CD4-positive, alpha-beta T cell (primary cell): ENCODE data around the gene C1QL4. TPM values are rescaled to one million over a fixed set of nuclear protein-coding genes. Genes with fewer than 3 reads are reported as not detected.

Experiments used
- ATAC-seq: fragments of 200-7000 bp; cut with Tn5 transposase; one replicate; pipeline ENCODE4 v1.10.0; 2022; ENCODE audit warnings: mild to moderate bottlenecking; ENCODE audit not compliant: poor library complexity
- CTCF ChIA-PET: fragments of 350-600 bp; sonication (Branson Sonifier 250); formaldehyde crosslinking; loops from one replicate; lab custom pipeline; 2021; ENCODE audit warnings: antibody characterized with exemption, inconsistent platforms; lab: Charles Lee
- POLR2A ChIA-PET: fragments of 350-600 bp; sonication (Branson Sonifier 250); formaldehyde crosslinking; loops from one replicate; lab custom pipeline; 2021; ENCODE audit warnings: antibody characterized with exemption, inconsistent platforms; lab: Charles Lee
- DNase-seq, 14 experiments: peaks; one replicate each; pipeline ENCODE4 v3.0.0-alpha.2; 2013 to 2020; ENCODE audit warnings: mixed read lengths in 2 of 14
- H3K27ac ChIP-seq, 2 donors: one replicate each; pipeline versions ENCODE4 v1.5.1 to v1.7.0; 2013; ENCODE audit warnings: low read length in 2 of 2, low read depth in 1 of 2, mild to moderate bottlenecking in 1 of 2
- H3K27me3 ChIP-seq, 2 experiments: 1 replicate in 1 of 2; 2 replicates in 1 of 2; pipeline versions ENCODE4 v1.6.1 to v1.7.0; 2013; ENCODE audit warnings: low read length in 2 of 2, control low read depth in 1 of 2, mild to moderate bottlenecking in 1 of 2, moderate library complexity in 1 of 2; ENCODE audit not compliant: insufficient read depth in 2 of 2, control insufficient read depth in 1 of 2
- H3K36me3 ChIP-seq: one replicate; pipeline ENCODE4 v1.6.1; 2013; ENCODE audit warnings: low read length, control low read depth; ENCODE audit not compliant: insufficient read depth
- H3K4me1 ChIP-seq: one replicate; pipeline ENCODE4 v1.6.1; 2013; ENCODE audit warnings: low read length, control low read depth; ENCODE audit not compliant: insufficient read depth
- H3K4me3 ChIP-seq: one replicate; pipeline ENCODE4 v1.5.1; 2013; ENCODE audit warnings: mild to moderate bottlenecking, low read length, moderate library complexity
- H3K9me3 ChIP-seq, 2 experiments: 1 replicate in 1 of 2; 2 replicates in 1 of 2; pipeline versions ENCODE4 v1.6.1 to v1.7.0; 2013; ENCODE audit warnings: low read length in 2 of 2, mild to moderate bottlenecking in 2 of 2, control low read depth in 1 of 2, moderate library complexity in 1 of 2; ENCODE audit not compliant: control insufficient read depth in 1 of 2, insufficient read depth in 1 of 2
- H3K27ac Mint-ChIP-seq: one replicate; pipeline ENCODE4 v1.8.0; 2020; ENCODE audit warnings: mixed read lengths
- H3K27me3 Mint-ChIP-seq: one replicate; pipeline ENCODE4 v1.8.0; 2021; ENCODE audit warnings: mixed read lengths
- H3K36me3 Mint-ChIP-seq: one replicate; pipeline ENCODE4 v1.8.0; 2021; ENCODE audit warnings: low read depth, mixed read lengths
- H3K4me1 Mint-ChIP-seq: one replicate; pipeline ENCODE4 v1.8.0; 2021; ENCODE audit warnings: low read depth, mixed read lengths
- H3K4me3 Mint-ChIP-seq: one replicate; pipeline ENCODE4 v1.8.0; 2020; ENCODE audit warnings: mild to moderate bottlenecking, mixed read lengths
- H3K9me3 Mint-ChIP-seq: one replicate; pipeline ENCODE4 v1.8.0; 2020; ENCODE audit warnings: mixed read lengths
- intact Hi-C, 2 experiments: fragments of 100-400 bp; cut with DNase I in 1 of 2; cut with micrococcal nuclease in 1 of 2; formaldehyde crosslinking; loops; one replicate each; pipeline versions ENCODE4 v1.15.1 to v1.9.0; 2023 to 2025; cut with DNase I, micrococcal nuclease
- total RNA-seq, 174 experiments: library from RNA in 2 of 174; stranded (reverse) in 2 of 174; gene quantifications; one replicate each; pipeline ENCODE4 v1.2.3 and lab custom pipeline; 2021 to 2026
- TF ChIP-seq, protein P1 (sequence below): fragments of 200-600 bp; IDR thresholded peaks from one replicate; pipeline ENCODE4 v1.8.0; 2022; ENCODE audit warnings: antibody characterized with exemption, mild to moderate bottlenecking

C1QL4 gene
- total RNA-seq, 2 experiments from 2014 or later, result not detected

DNA sequence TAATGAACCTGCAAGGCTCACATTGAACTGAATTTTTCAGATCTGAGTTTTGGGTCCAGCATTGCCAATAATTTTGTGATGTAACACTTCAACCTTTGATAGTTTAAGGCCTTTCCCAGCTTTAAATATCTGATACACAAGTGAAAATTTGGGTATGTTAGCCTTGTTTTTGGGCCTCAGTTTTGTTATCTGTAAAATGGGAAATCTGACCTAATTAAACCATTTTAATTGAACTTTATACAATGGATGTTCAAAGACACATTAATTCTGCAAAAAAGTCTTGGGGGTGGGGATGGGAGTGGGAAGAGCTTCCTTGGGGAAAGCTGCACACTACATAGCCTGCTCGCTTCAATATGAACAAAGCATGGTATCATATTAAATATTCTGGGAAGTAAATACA, 25.1 kb upstream of the C1QL4 start:
- POLR2A ChIA-PET, result interaction anchor here (1.0 kb wide), 1 partner anchor 39 kb away, joined by 3 read pairs; the partner anchor contains the start of gene TROAP

DNA sequence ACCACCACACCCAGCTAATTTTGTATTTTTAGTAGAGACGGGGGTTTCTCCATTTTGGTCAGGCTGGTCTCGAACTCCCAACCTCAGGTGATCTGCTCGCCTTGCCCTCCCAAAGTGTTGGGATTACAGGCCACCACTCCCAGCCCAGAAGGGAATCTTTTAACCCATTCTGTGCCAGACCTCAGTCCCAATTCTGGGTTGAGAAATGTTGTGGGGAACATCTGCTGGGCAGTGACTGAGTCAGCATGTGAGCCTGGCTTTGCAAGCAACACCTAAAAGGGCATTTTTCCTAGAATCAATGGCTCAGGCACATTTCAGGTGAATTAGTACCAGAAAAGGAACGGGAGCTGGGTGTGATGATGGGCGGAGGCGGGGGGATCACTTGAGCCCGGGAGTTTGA, 22.7 kb upstream of the C1QL4 start:
- Mint-ChIP-seq H3K27ac (no peak overlapping the region), H3K4me3 (no peak overlapping the region), H3K9me3 (no peaks in the 10 kb centered on the region), H3K4me1 (peaks cover 7% of the 10 kb centered on the region), H3K36me3 (no peaks in the 10 kb centered on the region), H3K27me3 (peaks cover 22% of the 10 kb centered on the region)
- DNase-seq (no peak), ATAC-seq (no peak)
- ChIA-PET POLR2A (interaction anchor here (1.8 to 3.7 kb wide), 2 partner anchors 7 to 155 kb away, joined by 19 to 24 read pairs; partner anchors contain the start of gene SPATS2), CTCF (interaction anchor here (2.4 to 3.6 kb wide), 4 partner anchors 13 to 220 kb away, joined by 12 to 85 read pairs (median 34); partner anchors contain the start of gene DNAJC22)
- no peaks in the 10 kb centered on the region for H3K36me3 ChIP-seq
- peaks cover 3% of the 10 kb centered on the region for H3K4me1 ChIP-seq
- TF ChIP-seq, protein P1, sequence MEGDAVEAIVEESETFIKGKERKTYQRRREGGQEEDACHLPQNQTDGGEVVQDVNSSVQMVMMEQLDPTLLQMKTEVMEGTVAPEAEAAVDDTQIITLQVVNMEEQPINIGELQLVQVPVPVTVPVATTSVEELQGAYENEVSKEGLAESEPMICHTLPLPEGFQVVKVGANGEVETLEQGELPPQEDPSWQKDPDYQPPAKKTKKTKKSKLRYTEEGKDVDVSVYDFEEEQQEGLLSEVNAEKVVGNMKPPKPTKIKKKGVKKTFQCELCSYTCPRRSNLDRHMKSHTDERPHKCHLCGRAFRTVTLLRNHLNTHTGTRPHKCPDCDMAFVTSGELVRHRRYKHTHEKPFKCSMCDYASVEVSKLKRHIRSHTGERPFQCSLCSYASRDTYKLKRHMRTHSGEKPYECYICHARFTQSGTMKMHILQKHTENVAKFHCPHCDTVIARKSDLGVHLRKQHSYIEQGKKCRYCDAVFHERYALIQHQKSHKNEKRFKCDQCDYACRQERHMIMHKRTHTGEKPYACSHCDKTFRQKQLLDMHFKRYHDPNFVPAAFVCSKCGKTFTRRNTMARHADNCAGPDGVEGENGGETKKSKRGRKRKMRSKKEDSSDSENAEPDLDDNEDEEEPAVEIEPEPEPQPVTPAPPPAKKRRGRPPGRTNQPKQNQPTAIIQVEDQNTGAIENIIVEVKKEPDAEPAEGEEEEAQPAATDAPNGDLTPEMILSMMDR, result no peak
- H3K9me3 ChIP-seq, result no peaks in the 10 kb centered on the region
- intact Hi-C loops, result loop anchor here in 1 of 2 experiments (1.0 to 10.0 kb wide), 3 partner anchors 222 to 345 kb away; partner anchors contain the start of genes FMNL3 and PRPF40B
- H3K27me3 ChIP-seq, result peaks cover 0 to 7% of the 10 kb centered on the region in 2 experiments
- no peak overlapping the region for H3K4me3 ChIP-seq
- no peak overlapping the region for H3K27ac ChIP-seq

More for the DNA sequence above, 25.1 kb upstream of the C1QL4 start:
- H3K27me3 ChIP-seq, result peaks cover 0 to 6% of the 10 kb centered on the region in 2 experiments
- peaks cover 7% of the 10 kb centered on the region for H3K36me3 Mint-ChIP-seq
- H3K4me1 Mint-ChIP-seq, result peaks cover 12% of the 10 kb centered on the region
- DNase-seq, result no peak
- no peaks in the 10 kb centered on the region for H3K9me3 Mint-ChIP-seq
- H3K27ac ChIP-seq, result no peak overlapping the region
- no peaks in the 10 kb centered on the region for H3K36me3 ChIP-seq
- no peak overlapping the region for H3K4me3 Mint-ChIP-seq
- no peak overlapping the region for H3K4me3 ChIP-seq
- CTCF ChIA-PET, result interaction anchor here (0.8 to 1.1 kb wide), 2 partner anchors 14 to 152 kb away, joined by 3 to 4 read pairs; no protein-coding TSS in a partner anchor
- no peak for ATAC-seq
- no peaks in the 10 kb centered on the region for H3K9me3 ChIP-seq
- intact Hi-C loops, result loop anchor here in 1 of 2 experiments (10.0 kb wide), 1 partner anchor 343 kb away; the partner anchor contains the start of gene FMNL3
- no peak overlapping the region for H3K27ac Mint-ChIP-seq
- H3K4me1 ChIP-seq, result peaks cover 13% of the 10 kb centered on the region
- H3K27me3 Mint-ChIP-seq, result peaks cover 11% of the 10 kb centered on the region
- TF ChIP-seq, protein P1, result no peak

DNA sequence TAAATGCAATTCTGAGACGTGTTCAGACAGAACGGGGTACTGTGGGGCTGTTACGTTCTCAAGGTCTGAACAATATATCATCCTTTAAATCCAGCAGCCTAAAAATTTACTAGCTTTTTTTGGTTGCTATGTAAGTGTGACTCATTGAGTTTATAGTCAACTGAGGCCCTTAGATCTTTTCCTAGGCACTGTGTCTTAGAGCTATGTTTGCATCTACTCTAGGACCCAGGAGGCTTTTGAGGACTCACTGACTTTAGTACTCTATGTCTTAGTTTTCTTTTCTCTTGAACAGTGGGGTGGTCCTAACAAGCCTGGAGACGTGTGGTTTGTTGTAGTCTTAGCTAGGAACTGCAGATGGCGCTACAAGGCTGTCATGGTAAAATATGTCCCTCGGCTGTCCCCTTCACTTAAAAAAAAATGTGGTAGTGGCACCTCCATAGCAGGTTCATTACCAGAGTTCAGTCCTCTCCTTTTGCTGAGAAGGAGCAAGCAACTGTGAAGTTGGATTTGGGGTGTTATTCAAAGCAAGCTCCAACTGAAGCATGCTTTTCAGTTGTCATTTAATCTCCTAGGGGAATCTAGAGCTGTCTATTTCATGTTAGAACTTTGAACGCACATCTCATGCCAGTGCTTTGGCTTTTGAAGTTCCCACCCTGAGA, 21.6 kb upstream of the C1QL4 start:
- Mint-ChIP-seq H3K4me3 (peak overlapping the region; percentile 34), H3K27ac (no peak overlapping the region), H3K4me1 (peaks cover 7% of the 10 kb centered on the region), H3K36me3 (no peaks in the 10 kb centered on the region), H3K27me3 (peaks cover 29% of the 10 kb centered on the region), H3K9me3 (no peaks in the 10 kb centered on the region)
- TF ChIP-seq, protein P1, result peak; percentile 78
- no peaks in the 10 kb centered on the region for H3K9me3 ChIP-seq
- ChIA-PET CTCF (interaction anchor here (0.6 to 3.6 kb wide), 24 partner anchors 8 to 278 kb away, joined by 3 to 85 read pairs (median 5); partner anchors contain the start of genes DNAJC22, KCNH3, SPATS2 and TROAP), POLR2A (interaction anchor here (1.0 to 3.7 kb wide), 6 partner anchors 8 to 222 kb away, joined by 3 to 24 read pairs (median 4); partner anchors contain the start of genes DNAJC22 and SPATS2)
- DNase-seq (peak in 8 of 14 experiments; percentile 31 to 86 (median 62)), ATAC-seq (peak; percentile 96)
- peaks cover 3% of the 10 kb centered on the region for H3K4me1 ChIP-seq
- no peak overlapping the region for H3K27ac ChIP-seq
- no peak overlapping the region for H3K4me3 ChIP-seq
- peaks cover 9 to 12% of the 10 kb centered on the region in 2 experiments for H3K27me3 ChIP-seq
- H3K36me3 ChIP-seq, result no peaks in the 10 kb centered on the region
- intact Hi-C loops, result loop anchor here (1.0 to 5.0 kb wide), 6 partner anchors 156 to 264 kb away; partner anchors contain the start of gene PRPF40B (in 1 of the 2)
